HepG2 (cell line): Measurements from ENCODE around the gene DCUN1D3. TPM values are rescaled to one million over a fixed set of nuclear protein-coding genes. Genes with fewer than 3 reads are reported as not detected.

ENCODE experiments used
- ATAC-seq: fragments of 200-7000 bp; cut with Tn5 transposase; 3 replicates; pipeline ENCODE4 v1.9.1; 2020; ENCODE audit warnings: mild to moderate bottlenecking, moderate library complexity
- BruUV-seq: library from RNA; stranded (reverse); fragments of 400-500 nt; replicated peaks from 2 replicates; lab custom pipeline; 2021; lab: Mats Ljungman, UMichigan
- CTCF ChIA-PET: fragments of 300-600 bp; formaldehyde crosslinking; extraction: SDS; loops from one replicate; lab custom pipeline; 2021; ENCODE audit warnings: low total read pairs, inconsistent platforms, low intra/inter-chr PET ratio; lab: Yijun Ruan, JAX
- POLR2A ChIA-PET: fragments of 350-600 bp; sonication (Branson Sonifier 250); formaldehyde crosslinking; loops from one replicate; lab custom pipeline; 2020; ENCODE audit warnings: antibody characterized with exemption, inconsistent platforms; lab: Yijun Ruan, JAX
- DNase-seq: peaks from one replicate; pipeline ENCODE4 v3.0.0-alpha.2; 2015; ENCODE audit warnings: low spot score
- FAIRE-seq: peaks from 3 replicates; lab custom pipeline; 2011; peaks lifted over from hg19 to GRCh38; lab: Jason Lieb, UNC
- H2AFZ ChIP-seq: one replicate; pipeline ENCODE4 v1.6.1; 2011; ENCODE audit warnings: low read length, inconsistent platforms
- H3K27ac ChIP-seq: fragments of 300-600 bp; 3 replicates; pipeline ENCODE4 v1.8.0; 2011; ENCODE audit warnings: mixed run types, mild to moderate bottlenecking, mixed read lengths, low read length, inconsistent platforms; ENCODE audit not compliant: insufficient read depth; ENCODE audit errors: extremely low read length
- H3K27me3 ChIP-seq, 2 experiments: fragments of 200-600 bp in 1 of 2; 2 replicates in 1 of 2; 3 replicates in 1 of 2; pipeline versions ENCODE4 v1.6.0 to v1.8.0; 2011; ENCODE audit warnings: low read length in 2 of 2, mild to moderate bottlenecking in 2 of 2, moderate library complexity in 2 of 2, inconsistent platforms in 1 of 2; ENCODE audit not compliant: insufficient read depth in 2 of 2, control insufficient read depth in 1 of 2
- H3K36me3 ChIP-seq, 2 experiments: fragments of 200-600 bp in 1 of 2; replicated peaks in 1 of 2; 2 replicates in 1 of 2; 3 replicates in 1 of 2; pipeline versions ENCODE4 v1.5.1 to v1.8.0; 2011; ENCODE audit warnings: low read length in 2 of 2, inconsistent platforms in 1 of 2; ENCODE audit not compliant: insufficient read depth in 2 of 2, control insufficient read depth in 1 of 2
- H3K4me1 ChIP-seq: 2 replicates; pipeline ENCODE4 v1.5.1; 2012; ENCODE audit warnings: low read length, inconsistent platforms; ENCODE audit not compliant: insufficient read depth
- H3K4me2 ChIP-seq: 2 replicates; pipeline ENCODE4 v1.6.0; 2011; ENCODE audit warnings: low read depth, low read length, inconsistent platforms
- H3K4me3 ChIP-seq, 3 experiments: fragments of 200-600 bp in 1 of 3; sonication (generic), shearing (Covaris generic) in 1 of 3; replicated peaks in 1 of 3; 2 replicates each; pipeline ENCODE4 v1.5.1; 2011 to 2016; ENCODE audit warnings: low read length in 3 of 3, inconsistent platforms in 2 of 3, low read depth in 2 of 3, mild to moderate bottlenecking in 2 of 3, control low read depth in 1 of 3, mixed read lengths in 1 of 3; ENCODE audit not compliant: insufficient read depth in 1 of 3
- H3K79me2 ChIP-seq: one replicate; pipeline ENCODE4 v1.6.1; 2011; ENCODE audit warnings: low read length, inconsistent platforms; ENCODE audit not compliant: insufficient read depth
- H3K9ac ChIP-seq: 2 replicates; pipeline ENCODE4 v1.6.0; 2011; ENCODE audit warnings: mild to moderate bottlenecking, low read depth, low read length, inconsistent platforms; ENCODE audit not compliant: insufficient read depth
- H3K9me3 ChIP-seq: 2 replicates; pipeline ENCODE4 v1.5.1; 2012; ENCODE audit warnings: mild to moderate bottlenecking, low read length
- H4K20me1 ChIP-seq: 2 replicates; pipeline ENCODE4 v1.6.0; 2011; ENCODE audit warnings: inconsistent platforms, mild to moderate bottlenecking, low read length, moderate library complexity; ENCODE audit not compliant: insufficient read depth
- FOXM1 ChIP-seq: sonication (generic); formaldehyde crosslinking; IDR thresholded peaks from 2 replicates; pipeline ENCODE4 v1.5.0; 2020; ENCODE audit warnings: missing genetic modification reagents
- KDM5B ChIP-seq: sonication (generic); formaldehyde crosslinking; IDR thresholded peaks from 2 replicates; pipeline ENCODE4 v1.4.0; 2020; ENCODE audit warnings: missing genetic modification reagents, mild to moderate bottlenecking, borderline replicate concordance
- MYPOP ChIP-seq: sonication (generic); formaldehyde crosslinking; IDR thresholded peaks from 2 replicates; pipeline ENCODE4 v1.8.1; 2023; ENCODE audit warnings: mild to moderate bottlenecking, moderate library complexity, missing genetic modification reagents
- NPAS2 ChIP-seq: sonication (generic); formaldehyde crosslinking; IDR thresholded peaks from 2 replicates; pipeline ENCODE4 v1.8.0; 2022; ENCODE audit warnings: mild to moderate bottlenecking, missing genetic modification reagents, borderline replicate concordance
- POGZ ChIP-seq: sonication (generic); formaldehyde crosslinking; IDR thresholded peaks from 2 replicates; pipeline ENCODE4 v1.4.0; 2020; ENCODE audit warnings: mild to moderate bottlenecking, missing genetic modification reagents
- PRDM10 ChIP-seq: sonication (generic); formaldehyde crosslinking; IDR thresholded peaks from 2 replicates; pipeline ENCODE4 v1.4.0; 2020; ENCODE audit warnings: low read depth, missing genetic modification reagents
- PRDM15 ChIP-seq: sonication (generic); formaldehyde crosslinking; IDR thresholded peaks from 2 replicates; pipeline ENCODE4 v1.4.0; 2020; ENCODE audit warnings: missing genetic modification reagents
- RBFOX2 ChIP-seq: fragments of 200-400 bp; formaldehyde crosslinking; IDR thresholded peaks from 2 replicates; pipeline ENCODE4 v1.6.1; 2017; ENCODE audit warnings: low read depth, mild to moderate bottlenecking, low read length
- SNAPC2 ChIP-seq: sonication (generic); formaldehyde crosslinking; IDR thresholded peaks from 2 replicates; pipeline ENCODE4 v1.8.1; 2022; ENCODE audit warnings: mild to moderate bottlenecking, missing genetic modification reagents
- ZNF18 ChIP-seq: sonication (generic); formaldehyde crosslinking; IDR thresholded peaks from 2 replicates; pipeline ENCODE4 v1.8.0; 2022; ENCODE audit warnings: mild to moderate bottlenecking, missing genetic modification reagents; ENCODE audit not compliant: insufficient replicate concordance
- ZNF337 ChIP-seq: sonication (generic); formaldehyde crosslinking; IDR thresholded peaks from 2 replicates; pipeline ENCODE4 v1.5.1; 2020; ENCODE audit warnings: missing genetic modification reagents, low read depth, mild to moderate bottlenecking, borderline replicate concordance
- ZNF775 ChIP-seq: sonication (generic); formaldehyde crosslinking; IDR thresholded peaks from 2 replicates; pipeline ENCODE4 v1.4.0; 2020; ENCODE audit warnings: missing genetic modification reagents, mild to moderate bottlenecking, moderate library complexity, borderline replicate concordance
- WGBS: methylation state at CpG from one replicate; pipeline ENCODE4 v1.1.6; 2017; ENCODE audit warnings: low lambda C conversion rate; 5-methylcytosine and 5-hydroxymethylcytosine counted together
- in situ Hi-C: cut with HindIII; loops from 2 replicates; pipeline ENCODE4 v1.10.0; 2017; ENCODE audit warnings: low pct_unique_long_range_greater_than_20kb; ENCODE audit not compliant: extremely low pct_ligation_motif_present
- intact Hi-C: fragments of 100-400 bp; cut with micrococcal nuclease; formaldehyde crosslinking; loops from one replicate; pipeline ENCODE4 v1.10.0; 2022; ENCODE audit not compliant: unreplicated experiment
- polyA plus RNA-seq, 8 experiments: library from polyadenylated mRNA; depleted of rRNA in 3 of 8; stranded (reverse) in 7 of 8; unstranded in 1 of 8; fragments of >200 nt; fragmentation: Illumina TruSeq in 4 of 8; extraction: Trizol in 4 of 8; gene quantifications; 2 replicates each; pipeline versions ENCODE4 v1.2.1 to v1.2.3, GENCODE V29; 2011 to 2016; ENCODE audit warnings: low read depth in 4 of 8, missing spikeins in 1 of 8, mixed read lengths in 1 of 8; ENCODE audit not compliant: insufficient read depth in 1 of 8
- total RNA-seq, 5 experiments: library from RNA; depleted of rRNA; stranded (reverse); fragments of >200 nt; fragmentation: Illumina TruSeq; extraction: Trizol; gene quantifications; 2 replicates each; pipeline ENCODE4 v1.2.3, GENCODE V29; 2016; ENCODE audit warnings: low read depth in 1 of 5

Gene DCUN1D3
- total and polyA plus RNA-seq, 2 of the 13 experiments (the other 11 are each of a cell fraction or from before 2014, with no cell fraction given) = 5.0 to 19.3 TPM

GRCh38 chr16:20902426-20902825 is 2.3 kb upstream of the DCUN1D3 start:
- no peak overlapping the region for H3K9ac ChIP-seq
- H3K4me3 ChIP-seq = no peak overlapping the region
- intact Hi-C loops (no loop called here), in situ Hi-C loops (no loop called here)
- no peak overlapping the region for H2AFZ ChIP-seq
- ATAC-seq (no peak), DNase-seq (no peak), FAIRE-seq (no peak)
- ChIA-PET CTCF (no interaction called here), POLR2A (no interaction called here)
- H3K4me1 ChIP-seq = peaks cover 79% of the 10 kb centered on the region
- H3K79me2 ChIP-seq = peaks cover 57% of the 10 kb centered on the region
- 0 out of 2 replicates have a peak overlapping the region, but pooled peaks have one; percentile 93 for H3K4me2 ChIP-seq
- BruUV-seq = no TSS peak
- H4K20me1 ChIP-seq = peaks cover 9% of the 10 kb centered on the region; the same call in 1 of the 2 replicates
- no peaks in the 10 kb centered on the region; a peak in 1 of 5 replicates for H3K27me3 ChIP-seq
- H3K27ac ChIP-seq = no peak overlapping the region
- no peaks in the 10 kb centered on the region for H3K9me3 ChIP-seq
- peaks cover 0 to 3% of the 10 kb centered on the region in 2 experiments; a peak in 2 of 5 replicates for H3K36me3 ChIP-seq
- 95% methylated on average over 6 of the region's 6 CpGs for WGBS
- TF ChIP-seq FOXM1 = no peak
- no peak for TF ChIP-seq PRDM15 (CRISPR knock-in tag)
- TF ChIP-seq ZNF18 (CRISPR knock-in tag) = no peak
- no peak for TF ChIP-seq NPAS2 (CRISPR knock-in tag)
- TF ChIP-seq ZNF337 = no peak
- TF ChIP-seq KDM5B = no peak
- no peak for TF ChIP-seq MYPOP (CRISPR knock-in tag)
- TF ChIP-seq RBFOX2 = 0 out of 2 replicates have a peak, but pooled peaks have one; percentile 31
- no peak for TF ChIP-seq POGZ
- TF ChIP-seq SNAPC2 = no peak
- 0 out of 2 replicates have a peak, but pooled peaks have one; percentile 0 for TF ChIP-seq PRDM10 (CRISPR knock-in tag)
- no peak for TF ChIP-seq ZNF775 (CRISPR knock-in tag)
